ENCODE results near the gene F2RL2. TPM values are rescaled to one million over a fixed set of nuclear protein-coding genes. Genes with fewer than 3 reads are reported as not detected.

The F2RL2 gene
- total and polyA plus RNA-seq, 10 of the 15 experiments (the other 5 are each of a cell fraction or from before 2014, with no cell fraction given): 0.03 to 0.24 (median 0.08) TPM; not detected in 5

DNA sequence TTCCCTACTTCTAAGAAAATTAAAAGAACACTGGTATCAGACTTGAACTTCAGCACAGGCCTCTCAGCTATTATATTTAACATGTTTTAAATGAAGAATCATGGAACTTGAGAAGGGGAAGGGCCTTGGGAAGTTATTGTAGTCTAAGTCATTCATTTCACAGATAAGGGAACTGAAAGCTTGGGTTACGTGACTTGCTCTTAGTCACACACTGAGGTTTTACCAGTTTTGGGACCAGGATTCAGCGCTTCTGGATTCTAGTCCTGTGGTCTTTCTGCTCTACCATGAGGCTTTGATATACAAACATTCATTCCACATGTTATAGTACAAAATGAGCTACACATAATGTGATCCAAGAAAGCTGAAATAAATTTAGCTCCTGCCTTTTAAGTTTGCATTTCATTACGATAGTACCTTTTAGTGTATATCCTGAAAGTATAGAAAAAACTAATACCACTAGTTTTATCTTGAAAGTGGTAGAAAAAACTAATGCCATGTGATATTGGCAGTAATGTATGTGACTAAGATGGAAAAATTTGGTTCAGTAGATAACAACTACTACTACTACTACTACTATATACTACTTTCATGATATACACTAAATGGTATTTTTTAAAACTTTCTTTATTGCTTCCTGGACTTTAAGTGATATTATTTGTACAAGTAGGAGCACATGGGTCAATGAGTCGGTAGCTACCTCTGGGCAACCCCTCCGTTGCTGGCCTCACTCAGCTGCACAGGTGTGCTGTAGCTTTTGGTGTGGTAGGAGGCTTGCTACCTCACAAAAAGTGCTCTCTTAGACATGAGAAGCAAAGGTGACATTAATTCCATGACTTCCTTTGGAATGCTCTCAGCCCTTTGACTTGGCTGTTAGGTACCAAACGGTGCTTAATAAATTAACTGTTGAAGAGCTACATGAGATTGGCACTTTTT lies 40.7 kb downstream of the F2RL2 start (continued):
- TF ChIP-seq RFX5 (IDR thresholded peaks at IDR 0.05; ENCODE audit: low read depth, low read length) (no peak), NR2C1 (IDR thresholded peaks at IDR 0.05) (no peak), NFYA (IDR thresholded peaks at IDR 0.05; ENCODE audit: borderline replicate concordance, low read depth, low read length) (no peak), RAD51 (IDR thresholded peaks at IDR 0.05) (peak; percentile 42), LARP7 (IDR thresholded peaks at IDR 0.05) (0 out of 2 replicates have a peak, but pooled peaks have one; percentile 24), BCL11A (IDR thresholded peaks at IDR 0.05; ENCODE audit: low read depth, low read length) (peak; percentile 96), MXI1 (IDR thresholded peaks at IDR 0.05; ENCODE audit: low read depth, low read length) (no peak), DPF2 (IDR thresholded peaks at IDR 0.05) (peak; percentile 93), SPI1 (IDR thresholded peaks at IDR 0.05; ENCODE audit: borderline replicate concordance, insufficient read depth, low read depth, low read length) (peak; percentile 99), SMC3 (IDR thresholded peaks at IDR 0.05; ENCODE audit: borderline replicate concordance, low read length) (no peak), CBX3 (IDR thresholded peaks at IDR 0.05; ENCODE audit: borderline replicate concordance, low read depth) (no peak)
- TF ChIP-seq, protein P1, sequence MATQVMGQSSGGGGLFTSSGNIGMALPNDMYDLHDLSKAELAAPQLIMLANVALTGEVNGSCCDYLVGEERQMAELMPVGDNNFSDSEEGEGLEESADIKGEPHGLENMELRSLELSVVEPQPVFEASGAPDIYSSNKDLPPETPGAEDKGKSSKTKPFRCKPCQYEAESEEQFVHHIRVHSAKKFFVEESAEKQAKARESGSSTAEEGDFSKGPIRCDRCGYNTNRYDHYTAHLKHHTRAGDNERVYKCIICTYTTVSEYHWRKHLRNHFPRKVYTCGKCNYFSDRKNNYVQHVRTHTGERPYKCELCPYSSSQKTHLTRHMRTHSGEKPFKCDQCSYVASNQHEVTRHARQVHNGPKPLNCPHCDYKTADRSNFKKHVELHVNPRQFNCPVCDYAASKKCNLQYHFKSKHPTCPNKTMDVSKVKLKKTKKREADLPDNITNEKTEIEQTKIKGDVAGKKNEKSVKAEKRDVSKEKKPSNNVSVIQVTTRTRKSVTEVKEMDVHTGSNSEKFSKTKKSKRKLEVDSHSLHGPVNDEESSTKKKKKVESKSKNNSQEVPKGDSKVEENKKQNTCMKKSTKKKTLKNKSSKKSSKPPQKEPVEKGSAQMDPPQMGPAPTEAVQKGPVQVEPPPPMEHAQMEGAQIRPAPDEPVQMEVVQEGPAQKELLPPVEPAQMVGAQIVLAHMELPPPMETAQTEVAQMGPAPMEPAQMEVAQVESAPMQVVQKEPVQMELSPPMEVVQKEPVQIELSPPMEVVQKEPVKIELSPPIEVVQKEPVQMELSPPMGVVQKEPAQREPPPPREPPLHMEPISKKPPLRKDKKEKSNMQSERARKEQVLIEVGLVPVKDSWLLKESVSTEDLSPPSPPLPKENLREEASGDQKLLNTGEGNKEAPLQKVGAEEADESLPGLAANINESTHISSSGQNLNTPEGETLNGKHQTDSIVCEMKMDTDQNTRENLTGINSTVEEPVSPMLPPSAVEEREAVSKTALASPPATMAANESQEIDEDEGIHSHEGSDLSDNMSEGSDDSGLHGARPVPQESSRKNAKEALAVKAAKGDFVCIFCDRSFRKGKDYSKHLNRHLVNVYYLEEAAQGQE (IDR thresholded peaks at IDR 0.05; ENCODE audit: low read depth, low read length): no peak
